H1 (cell line): ENCODE measurements around the gene RBM20.

Experiments
- CTCF ChIP-seq, 3 experiments: IDR thresholded peaks; 1 replicate in 2 of 3; 2 replicates in 1 of 3; pipeline versions ENCODE4 v1.5.1 to v1.6.1; 2011; ENCODE audit warnings: low read length in 3 of 3, mild to moderate bottlenecking in 3 of 3, inconsistent platforms in 2 of 3, low read depth in 1 of 3, moderate library complexity in 1 of 3; ENCODE audit not compliant: insufficient read depth in 1 of 3; ENCODE audit errors: control extremely low read depth in 1 of 3
- POLR2AphosphoS5 ChIP-seq: IDR thresholded peaks from 2 replicates; pipeline ENCODE4 v1.6.1; 2011; ENCODE audit warnings: low read depth, low read length

GRCh38 chr10:110666673-110667072 lies 22.5 kb downstream of the RBM20 start:
- no peak for TF ChIP-seq POLR2AphosphoS5
- TF ChIP-seq CTCF (IDR thresholded peaks at IDR 0.05; ENCODE audit: control extremely low read depth in 1 of 3, insufficient read depth in 1 of 3, low read depth in 1 of 3, low read length in 3 of 3), result no peak
